Nephron progenitor cell (in vitro differentiated cells): ENCODE measurements around the gene XKR7.
"Not testable (repeated sequence)": the region's sequence is repeated elsewhere in the genome, so short reads cannot be mapped to it uniquely, and the experiment has no call there.

Source experiments
- DNase-seq: peaks from one replicate; pipeline ENCODE4 v3.0.0; 2021
- H3K27ac Mint-ChIP-seq: 2 replicates; pipeline ENCODE4 v1.8.0; 2021; ENCODE audit warnings: mild to moderate bottlenecking, moderate library complexity, mixed read lengths
- H3K27me3 Mint-ChIP-seq: 2 replicates; pipeline ENCODE4 v1.8.0; 2021; ENCODE audit warnings: mild to moderate bottlenecking, low read depth, mixed read lengths; ENCODE audit not compliant: poor library complexity
- H3K36me3 Mint-ChIP-seq: 2 replicates; pipeline ENCODE4 v1.8.0; 2021; ENCODE audit warnings: low read depth, mixed read lengths
- H3K4me1 Mint-ChIP-seq: 2 replicates; pipeline ENCODE4 v1.8.0; 2021; ENCODE audit warnings: mixed read lengths
- H3K4me3 Mint-ChIP-seq: 2 replicates; pipeline ENCODE4 v1.8.0; 2021; ENCODE audit warnings: mild to moderate bottlenecking, moderate library complexity, mixed read lengths
- H3K9me3 Mint-ChIP-seq: 2 replicates; pipeline ENCODE4 v1.8.0; 2021; ENCODE audit warnings: mild to moderate bottlenecking, moderate library complexity, mixed read lengths
- CTCF ChIP-seq: fragments of 200-600 bp; sonication (generic); IDR thresholded peaks from 2 replicates; pipeline ENCODE4 v1.5.0; 2021; ENCODE audit warnings: antibody characterized with exemption

Gene XKR7

GRCh38 chr20:31927627-31928159 lies 40.3 kb upstream of the XKR7 start:
- DNase-seq: no peak
- Mint-ChIP-seq H3K36me3 (no peaks in the 10 kb centered on the region), H3K27me3 (peaks cover 15% of the 10 kb centered on the region), H3K27ac (no peak overlapping the region), H3K4me1 (peaks cover 44% of the 10 kb centered on the region), H3K4me3 (no peak overlapping the region), H3K9me3 (no peaks in the 10 kb centered on the region)
- no peak for TF ChIP-seq CTCF

GRCh38 chr20:31929631-31930030 lies 38.3 kb upstream of the XKR7 start:
- not testable (repeated sequence) for H3K27me3 Mint-ChIP-seq

GRCh38 chr20:31930779-31931178 lies 37.2 kb upstream of the XKR7 start:
- Mint-ChIP-seq H3K4me3 (no peak overlapping the region), H3K27me3 (peaks cover 6% of the 10 kb centered on the region), H3K27ac (no peak overlapping the region), H3K4me1 (peaks cover 26% of the 10 kb centered on the region), H3K9me3 (no peaks in the 10 kb centered on the region), H3K36me3 (no peaks in the 10 kb centered on the region)
- DNase-seq: no peak
- no peak for TF ChIP-seq CTCF

More at GRCh38 chr20:31929631-31930030, 38.3 kb upstream of the XKR7 start:
- H3K27ac Mint-ChIP-seq, H3K36me3 Mint-ChIP-seq, H3K9me3 Mint-ChIP-seq, DNase-seq, H3K4me3 Mint-ChIP-seq: not testable (repeated sequence)
- H3K4me1 Mint-ChIP-seq: peaks cover 27% of the 10 kb centered on the region

GRCh38 chr20:31933698-31934097 lies 34.3 kb upstream of the XKR7 start:
- H3K4me1 Mint-ChIP-seq: peaks cover 17% of the 10 kb centered on the region
- no peaks in the 10 kb centered on the region for H3K9me3 Mint-ChIP-seq
- H3K4me3 Mint-ChIP-seq: no peak overlapping the region
- no peak overlapping the region for H3K27ac Mint-ChIP-seq
- peaks cover 6% of the 10 kb centered on the region for H3K27me3 Mint-ChIP-seq
- no peaks in the 10 kb centered on the region for H3K36me3 Mint-ChIP-seq
- TF ChIP-seq CTCF: no peak
- DNase-seq: no peak

GRCh38 chr20:31934491-31934890 lies 33.5 kb upstream of the XKR7 start:
- H3K4me1 Mint-ChIP-seq: peaks cover 14% of the 10 kb centered on the region
- no peak for TF ChIP-seq CTCF
- no peaks in the 10 kb centered on the region for H3K36me3 Mint-ChIP-seq
- H3K27me3 Mint-ChIP-seq: peaks cover 6% of the 10 kb centered on the region
- DNase-seq: no peak
- no peak overlapping the region for H3K27ac Mint-ChIP-seq
- H3K4me3 Mint-ChIP-seq: no peak overlapping the region
- no peaks in the 10 kb centered on the region for H3K9me3 Mint-ChIP-seq

GRCh38 chr20:31934968-31935764 lies 32.8 kb upstream of the XKR7 start:
- no peak for DNase-seq

More at GRCh38 chr20:31934968-31935764, 32.8 kb upstream of the XKR7 start:
- Mint-ChIP-seq H3K27me3 (peaks cover 6% of the 10 kb centered on the region), H3K27ac (no peak overlapping the region), H3K36me3 (no peaks in the 10 kb centered on the region), H3K4me1 (peaks cover 15% of the 10 kb centered on the region), H3K9me3 (no peaks in the 10 kb centered on the region), H3K4me3 (no peak overlapping the region)
- TF ChIP-seq CTCF: peak; percentile 26
